IPS-18c (cell line): ENCODE results near the gene KCND2.
"Not testable (repeated sequence)": the region's sequence is repeated elsewhere in the genome, so short reads cannot be mapped to it uniquely, and the experiment has no call there.

Experiments used
- H3K4me3 ChIP-seq: 2 replicates; pipeline ENCODE4 v1.7.0; 2013; ENCODE audit warnings: low read depth, mild to moderate bottlenecking, low read length, moderate library complexity; ENCODE audit not compliant: insufficient read depth
- H3K9me3 ChIP-seq: one replicate; pipeline ENCODE4 v1.6.1; 2013; ENCODE audit warnings: mild to moderate bottlenecking, low read length, moderate library complexity; ENCODE audit not compliant: control insufficient read depth, insufficient read depth

Gene KCND2

DNA sequence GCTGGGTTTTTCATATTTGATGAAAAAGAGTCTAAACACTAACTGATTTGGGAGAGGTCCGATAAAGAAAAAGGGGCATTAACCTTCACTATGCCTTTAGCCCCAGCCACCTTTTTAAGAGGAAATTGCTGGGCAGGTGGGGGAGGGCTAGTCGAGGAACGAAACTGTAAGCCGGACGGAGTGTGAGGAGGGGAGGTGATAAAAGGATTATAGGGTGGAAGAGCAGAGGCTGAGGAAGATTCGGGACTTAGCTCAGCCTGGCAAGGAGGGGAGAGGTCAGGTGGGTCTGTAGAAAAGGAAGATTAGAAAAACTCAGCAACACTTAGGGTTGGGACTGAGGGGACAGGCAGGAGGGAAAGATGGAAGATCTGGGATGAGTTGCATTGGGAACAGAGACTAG lies 508.0 kb downstream of the KCND2 start:
- no peaks in the 10 kb centered on the region for H3K9me3 ChIP-seq

DNA sequence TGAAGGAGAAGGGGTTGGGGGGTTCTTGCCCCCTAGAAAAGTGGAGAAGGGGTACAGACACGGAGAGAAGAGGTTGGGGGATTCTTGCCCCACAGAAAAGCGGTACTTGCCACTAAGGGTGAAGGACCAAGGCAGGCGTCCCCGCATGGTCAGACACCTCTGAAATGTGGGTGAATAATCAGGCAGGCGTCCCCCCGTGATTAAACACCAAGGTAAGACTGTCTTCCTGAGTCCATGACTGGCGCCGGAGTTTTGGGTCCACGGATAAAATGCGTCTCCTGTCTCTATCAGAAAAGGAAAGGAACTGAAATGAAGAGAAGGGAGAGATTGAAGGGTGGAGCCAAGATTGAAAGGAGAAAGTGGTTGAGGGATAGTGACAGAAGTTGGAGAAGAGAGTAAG lies 508.9 kb downstream of the KCND2 start:
- not testable (repeated sequence) for H3K9me3 ChIP-seq, H3K4me3 ChIP-seq

More for the DNA sequence above, 508.0 kb downstream of the KCND2 start:
- H3K4me3 ChIP-seq: no peak overlapping the region

DNA sequence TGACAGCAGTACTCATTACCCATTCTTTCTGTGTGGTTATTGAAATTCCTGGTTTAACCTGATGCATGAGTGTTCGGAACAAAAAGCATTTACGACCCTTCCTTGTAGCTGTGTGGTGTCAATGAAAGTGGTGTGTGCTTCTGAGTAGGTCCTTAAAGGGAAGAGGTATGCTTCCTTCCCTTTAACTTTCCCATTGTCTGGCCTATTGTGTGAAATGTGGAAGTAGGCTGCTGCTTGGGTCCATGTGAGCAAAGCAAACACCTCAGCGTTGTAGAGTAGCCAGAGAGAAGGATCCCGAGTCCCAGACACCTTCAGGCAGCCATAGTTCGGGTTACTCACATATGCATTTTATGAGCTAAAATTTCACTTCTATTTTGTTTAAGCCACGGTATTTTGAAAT lies 510.3 kb downstream of the KCND2 start:
- H3K4me3 ChIP-seq: no peak overlapping the region
- no peaks in the 10 kb centered on the region for H3K9me3 ChIP-seq

DNA sequence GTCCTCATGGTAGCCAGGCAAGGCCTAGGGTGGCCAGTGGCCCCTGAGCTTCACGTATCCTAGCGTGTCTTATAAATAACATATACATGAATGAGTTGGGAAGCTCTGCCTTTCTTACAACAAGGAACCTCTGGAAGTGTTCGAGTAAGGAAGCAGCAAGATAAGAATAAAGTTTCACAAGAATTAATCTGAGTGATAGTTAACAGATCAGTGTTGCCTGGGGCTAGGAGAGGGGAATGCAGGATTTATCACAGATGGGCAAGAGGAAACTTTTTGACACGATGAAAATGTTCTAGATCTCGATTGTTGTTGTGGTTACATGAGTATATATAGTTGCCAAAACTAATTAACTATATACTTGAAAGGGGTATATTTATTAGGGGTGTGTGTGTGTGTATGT lies 510.7 kb downstream of the KCND2 start:
- Histone ChIP-seq H3K9me3 (no peaks in the 10 kb centered on the region), H3K4me3 (no peak overlapping the region)

DNA sequence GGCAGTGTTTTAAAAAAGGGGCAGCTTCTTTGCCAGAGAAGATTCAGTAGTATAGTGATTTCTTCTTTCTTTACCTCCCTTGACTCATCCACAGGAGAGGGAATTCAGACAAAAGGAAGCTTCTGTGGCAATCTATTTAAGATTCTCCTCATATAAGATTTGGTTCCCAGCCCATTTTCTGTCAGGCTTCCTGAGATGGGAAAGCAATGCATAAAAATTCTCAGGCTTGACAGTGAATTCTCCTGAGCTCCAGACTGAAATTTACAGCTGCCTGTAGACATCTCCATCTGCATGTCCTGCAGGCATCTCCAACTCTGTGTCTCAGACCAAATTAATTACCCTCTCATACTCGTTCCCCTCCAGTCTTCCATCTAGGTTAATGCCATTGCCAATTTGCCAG lies 512.1 kb downstream of the KCND2 start:
- H3K4me3 ChIP-seq: no peak overlapping the region

DNA sequence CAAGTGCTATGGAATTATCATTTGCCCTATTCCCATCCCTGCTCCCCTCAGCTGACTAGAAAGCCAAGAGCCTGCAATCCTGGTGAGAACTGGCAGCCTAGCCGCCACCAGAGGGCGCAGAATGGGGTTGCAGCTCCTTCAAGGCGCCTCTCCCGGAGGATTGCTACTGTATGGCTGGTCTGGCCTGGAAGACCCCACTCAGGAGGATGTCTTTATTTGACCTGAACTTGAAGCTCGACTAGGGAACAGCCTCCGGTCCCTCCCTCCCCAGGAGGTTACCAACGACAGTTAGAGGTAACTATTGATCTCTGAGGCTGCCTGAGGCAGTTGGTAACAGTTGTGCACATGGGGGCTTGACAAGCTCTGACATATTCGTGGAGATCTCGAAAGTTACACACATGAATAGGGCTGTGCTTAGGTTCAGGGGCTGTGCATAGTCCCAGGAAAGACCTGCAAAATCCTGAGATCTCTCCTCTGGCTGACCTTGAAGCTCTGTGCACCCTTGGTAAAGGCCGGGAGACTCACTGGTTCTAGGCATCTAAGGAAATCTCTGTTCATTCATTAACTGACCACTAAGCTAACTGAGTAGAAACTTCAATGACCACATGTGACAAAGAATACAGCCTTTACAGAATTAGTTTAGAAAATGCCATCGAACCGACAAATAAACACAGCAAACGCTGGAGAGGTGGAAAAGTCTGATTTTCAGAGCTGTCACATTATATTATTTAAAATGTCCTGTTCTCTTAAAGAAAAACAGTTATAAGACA lies 519.3 kb downstream of the KCND2 start:
- no peak overlapping the region for H3K4me3 ChIP-seq
- H3K9me3 ChIP-seq: no peaks in the 10 kb centered on the region

More for the DNA sequence above, 512.1 kb downstream of the KCND2 start:
- H3K9me3 ChIP-seq: no peaks in the 10 kb centered on the region

DNA sequence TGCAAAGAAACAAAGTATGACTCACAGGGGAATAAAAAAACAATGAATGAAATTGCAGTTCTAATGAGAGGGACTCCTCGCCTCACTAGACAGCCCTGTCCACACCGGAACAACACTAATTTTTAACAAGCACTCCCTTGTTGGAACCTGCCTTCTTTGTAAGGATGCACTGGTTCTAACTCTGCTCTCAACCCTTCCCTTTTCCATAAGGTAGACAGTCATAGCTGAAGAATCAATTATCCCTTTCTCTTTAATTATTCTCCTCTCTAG lies 519.8 kb downstream of the KCND2 start:
- Histone ChIP-seq H3K4me3 (no peak overlapping the region), H3K9me3 (no peaks in the 10 kb centered on the region)

DNA sequence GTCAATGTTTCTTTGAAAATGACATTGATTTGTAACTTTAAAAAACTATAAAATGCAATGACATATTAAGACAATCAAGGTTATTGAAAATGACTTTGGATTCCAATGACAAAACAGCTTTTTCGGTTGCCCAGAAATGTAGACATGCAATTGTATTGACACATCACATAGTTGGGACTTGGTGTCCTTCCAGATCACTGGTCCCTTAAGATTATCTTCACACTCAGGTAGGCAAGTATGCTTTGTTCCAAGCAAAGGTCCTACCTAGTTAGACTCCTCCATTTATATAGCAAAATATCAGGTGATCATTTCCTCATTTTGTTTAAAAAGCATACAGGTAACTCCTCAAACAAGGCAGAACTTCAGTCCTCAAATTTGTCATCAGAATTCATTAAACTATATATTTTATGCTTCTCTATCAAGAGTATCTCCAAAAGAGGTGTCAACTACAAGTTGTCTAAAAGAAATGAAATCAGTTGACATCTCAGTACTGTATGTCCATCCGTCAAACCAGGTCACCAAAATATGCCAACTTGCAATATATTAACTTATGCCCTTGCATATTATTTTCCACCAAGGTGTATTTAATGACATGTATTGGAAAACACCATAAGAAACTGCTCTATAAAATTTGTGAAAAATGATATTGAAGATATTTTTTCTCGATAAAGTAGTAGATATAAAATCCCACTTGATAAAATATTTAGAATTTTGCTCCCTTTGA lies 520.4 kb downstream of the KCND2 start:
- H3K4me3 ChIP-seq: no peak overlapping the region
- H3K9me3 ChIP-seq: no peaks in the 10 kb centered on the region

DNA sequence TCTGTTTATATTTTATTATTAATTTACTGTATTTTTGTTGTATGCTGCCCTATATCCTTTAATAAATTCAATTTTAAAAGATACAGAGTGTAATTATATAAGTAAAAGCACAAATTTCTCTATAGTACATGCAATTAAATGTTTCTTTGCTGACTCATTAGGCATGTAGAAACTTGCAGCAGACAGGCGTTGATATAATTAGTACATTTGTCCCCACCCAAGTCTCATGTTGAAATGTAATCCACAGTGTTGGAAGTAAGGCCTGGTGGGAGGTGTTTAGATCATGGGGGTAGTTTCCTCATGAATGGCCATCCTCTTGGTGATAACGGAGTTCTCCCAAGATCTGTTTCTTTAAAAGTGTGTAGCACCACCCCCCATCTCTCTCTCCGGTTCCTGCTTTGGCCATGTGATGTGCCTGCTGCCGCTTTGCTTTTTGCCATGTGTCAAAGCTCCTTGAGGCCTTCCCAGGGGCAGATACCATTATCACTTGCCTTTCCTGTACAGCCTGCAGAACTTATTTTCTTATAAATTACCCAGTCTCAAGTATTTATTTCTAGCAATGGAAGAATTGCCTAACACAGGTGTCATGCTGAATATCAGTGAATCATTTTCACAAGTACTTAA lies 521.2 kb downstream of the KCND2 start:
- Histone ChIP-seq H3K4me3 (no peak overlapping the region), H3K9me3 (no peaks in the 10 kb centered on the region)

DNA sequence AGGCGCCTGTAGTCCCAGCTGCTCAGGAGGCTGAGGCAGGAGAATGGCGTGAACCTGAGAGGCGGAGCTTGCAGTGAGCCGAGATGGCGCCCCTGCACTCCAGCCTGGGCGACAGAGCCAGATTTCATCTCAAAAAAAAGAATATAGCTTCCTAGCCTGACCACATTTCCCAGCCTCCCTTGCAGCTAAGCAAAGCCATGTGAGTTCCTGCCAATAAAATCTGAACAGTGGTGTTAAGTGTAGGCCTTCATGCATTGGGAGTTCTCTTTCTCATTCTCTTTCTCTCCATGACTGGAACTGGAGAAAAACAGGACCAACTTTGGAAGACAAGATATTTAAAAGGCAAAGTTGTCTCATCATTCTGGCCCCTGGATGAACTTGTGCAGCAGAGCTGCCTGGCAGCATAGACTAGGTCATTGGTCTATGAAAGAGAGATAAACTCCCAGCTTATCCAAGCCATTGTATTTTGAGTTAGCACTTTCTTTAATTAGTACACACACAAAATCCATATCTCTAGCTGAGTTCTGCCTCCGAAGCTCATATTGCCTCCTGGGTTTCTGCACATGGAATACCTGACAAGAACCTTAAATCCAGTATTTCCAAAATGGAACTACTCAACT lies 524.2 kb downstream of the KCND2 start:
- no peaks in the 10 kb centered on the region for H3K9me3 ChIP-seq
- no peak overlapping the region for H3K4me3 ChIP-seq

DNA sequence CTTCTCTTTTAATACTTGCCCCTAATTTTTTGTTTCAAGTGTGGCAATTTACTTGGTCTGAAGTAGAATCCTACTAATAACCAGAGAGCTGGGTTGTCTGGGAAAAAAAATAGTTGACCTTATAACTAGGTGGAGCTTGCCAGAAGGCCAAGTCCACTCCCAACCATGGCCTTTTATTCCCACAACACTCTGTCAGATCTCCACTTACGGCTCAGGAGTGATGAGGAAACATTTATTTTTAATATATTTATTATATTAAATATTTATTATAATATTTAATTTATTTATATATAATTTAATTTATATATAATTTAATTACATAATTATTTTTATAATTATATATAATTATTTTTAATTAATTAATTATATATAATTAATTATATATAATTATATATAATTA lies 526.2 kb downstream of the KCND2 start:
- no peak overlapping the region for H3K4me3 ChIP-seq
- no peaks in the 10 kb centered on the region for H3K9me3 ChIP-seq
